ENCODE results near the gene PLSCR2. TPM values are rescaled to one million over a fixed set of nuclear protein-coding genes. Genes with fewer than 3 reads are reported as not detected.

PLSCR2 gene
- total and polyA plus RNA-seq, 9 of the 15 experiments (the other 6 are each of a cell fraction or from before 2014, with no cell fraction given), result 0.07 to 0.49 (median 0.25) TPM; not detected in 4

DNA sequence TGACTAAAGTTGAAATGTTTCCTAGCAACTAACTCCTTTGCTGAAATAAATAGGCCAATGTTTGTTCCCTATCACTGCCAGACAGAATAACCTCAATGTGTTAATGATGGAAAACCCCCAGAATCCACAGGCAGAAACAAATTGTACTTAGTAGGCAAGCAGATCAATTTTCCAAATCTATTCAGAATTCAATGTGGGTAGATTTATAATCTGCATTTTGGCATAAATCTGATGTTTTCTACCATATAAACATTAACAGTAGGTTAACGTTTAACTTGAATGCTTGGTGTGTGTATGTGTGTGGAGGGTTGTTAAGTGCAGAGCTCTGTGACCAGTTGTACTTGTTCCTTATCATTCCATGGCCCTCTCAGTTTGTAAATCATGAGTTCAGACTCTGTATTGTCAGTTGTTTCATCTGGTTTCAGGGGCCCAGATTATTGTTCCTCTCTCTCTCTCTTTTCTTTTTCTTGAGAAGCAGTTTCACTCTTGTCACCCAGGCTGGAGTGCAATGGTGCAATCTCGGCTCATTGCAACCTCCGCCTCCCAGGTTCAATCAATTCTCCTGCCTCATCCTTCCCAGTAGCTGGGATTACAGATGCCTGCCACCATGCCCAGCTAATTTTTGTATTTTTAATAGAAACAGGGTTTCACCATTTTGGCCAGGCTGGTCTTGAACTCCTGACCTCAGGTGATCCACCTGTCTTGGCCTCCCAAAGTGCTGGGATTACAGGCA, 42.2 kb upstream of the PLSCR2 start:
- Histone ChIP-seq H3K36me3 (ENCODE audit: control insufficient read depth, insufficient read depth, low read length) (peaks cover 30% of the 10 kb centered on the region; the same call in 2 of the 3 replicates), H3K4me2 (ENCODE audit: insufficient read depth, low read length) (no peak overlapping the region), H3K4me1 (replicated peaks in 1 of 2; ENCODE audit: control insufficient read depth in 2 of 2, insufficient read depth in 2 of 2, low read length in 2 of 2) (peaks cover 0 to 19% of the 10 kb centered on the region in 2 experiments; a peak in 2 of 5 replicates), H2AFZ (ENCODE audit: low read depth, low read length) (no peak overlapping the region), H3K4me3 (no peak overlapping the region), H3K79me2 (ENCODE audit: control insufficient read depth, insufficient read depth, low read length) (no peaks in the 10 kb centered on the region), H3K9me3 (replicated peaks; ENCODE audit: control insufficient read depth, insufficient read depth, low read depth, low read length) (no peaks in the 10 kb centered on the region), H3K9me1 (ENCODE audit: control insufficient read depth, insufficient read depth, low read length) (no peaks in the 10 kb centered on the region), H3K9ac (ENCODE audit: insufficient read depth in 1 of 2, low read depth in 2 of 2, low read length in 2 of 2) (no peak overlapping the region), H3K27ac (ENCODE audit: extremely low read depth, low read depth, low read length) (no peak overlapping the region), H3K27me3 (ENCODE audit: control insufficient read depth in 2 of 2, insufficient read depth in 2 of 2, low read length in 2 of 2) (no peaks in the 10 kb centered on the region), H4K20me1 (replicated peaks; ENCODE audit: control insufficient read depth, insufficient read depth, low read length) (no peaks in the 10 kb centered on the region)
- WGBS (ENCODE audit: insufficient coverage, low coverage, missing lambda C conversion rate), result 63% methylated on average over 3 of the region's 3 CpGs
- in situ Hi-C loops (cut with MboI), result no loop called here
- ATAC-seq (0 out of 3 replicates have a peak, but pooled peaks have one; percentile 23), DNase-seq (ENCODE audit: extremely low read depth in 1 of 4, low spot score in 3 of 4) (no peak), FAIRE-seq (no peak)
- BruUV-seq (replicated peaks), result no TSS peak
- intact Hi-C loops (cut with micrococcal nuclease), result no loop called here
- ChIA-PET CTCF (ENCODE audit: low intra/inter-chr PET ratio) (no interaction called here), POLR2A (interaction anchor here (0.6 to 1.0 kb wide), 2 partner anchors 33 to 867 kb away, joined by 3 read pairs; partner anchors contain the start of gene PLSCR1)
- TF ChIP-seq, protein P1, sequence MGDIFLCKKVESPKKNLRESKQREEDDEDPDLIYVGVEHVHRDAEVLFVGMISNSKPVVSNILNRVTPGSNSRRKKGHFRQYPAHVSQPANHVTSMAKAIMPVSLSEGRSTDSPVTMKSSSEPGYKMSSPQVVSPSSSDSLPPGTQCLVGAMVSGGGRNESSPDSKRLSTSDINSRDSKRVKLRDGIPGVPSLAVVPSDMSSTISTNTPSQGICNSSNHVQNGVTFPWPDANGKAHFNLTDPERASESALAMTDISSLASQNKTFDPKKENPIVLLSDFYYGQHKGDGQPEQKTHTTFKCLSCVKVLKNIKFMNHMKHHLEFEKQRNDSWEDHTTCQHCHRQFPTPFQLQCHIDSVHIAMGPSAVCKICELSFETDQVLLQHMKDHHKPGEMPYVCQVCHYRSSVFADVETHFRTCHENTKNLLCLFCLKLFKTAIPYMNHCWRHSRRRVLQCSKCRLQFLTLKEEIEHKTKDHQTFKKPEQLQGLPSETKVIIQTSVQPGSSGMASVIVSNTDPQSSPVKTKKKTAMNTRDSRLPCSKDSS (IDR thresholded peaks at IDR 0.05; ENCODE audit: low read depth, partially characterized antibody), result no peak
- no peak for TF ChIP-seq HMGXB4 (CRISPR knock-in tag; IDR thresholded peaks at IDR 0.05)
- TF ChIP-seq THRAP3 (IDR thresholded peaks at IDR 0.05; ENCODE audit: borderline replicate concordance), result no peak
- TF ChIP-seq MEF2D (tag; conservative IDR thresholded peaks at IDR 0.05; ENCODE audit: low read depth), result no peak
- TF ChIP-seq PHTF2 (CRISPR knock-in tag; IDR thresholded peaks at IDR 0.05), result no peak
- no peak for TF ChIP-seq ZNF184 (CRISPR knock-in tag; IDR thresholded peaks at IDR 0.05)
- TF ChIP-seq NONO (IDR thresholded peaks at IDR 0.05; ENCODE audit: low read depth in 2 of 2, low read length in 1 of 2), result no peak
- TF ChIP-seq ZNF699 (CRISPR knock-in tag; IDR thresholded peaks at IDR 0.05; ENCODE audit: insufficient replicate concordance), result no peak
- no peak for TF ChIP-seq ZC3H4 (CRISPR knock-in tag; IDR thresholded peaks at IDR 0.05; ENCODE audit: borderline replicate concordance)
- TF ChIP-seq TEAD1 (CRISPR knock-in tag; IDR thresholded peaks at IDR 0.05), result no peak
